ENCODE measurements around the gene IKBKG. TPM values are rescaled to one million over a fixed set of nuclear protein-coding genes. Genes with fewer than 3 reads are reported as not detected.
"Not testable (repeated sequence)": the region's sequence is repeated elsewhere in the genome, so short reads cannot be mapped to it uniquely, and the experiment has no call there.

IKBKG gene
- total and polyA plus RNA-seq, 2 of the 8 experiments (the other 6 are each of a cell fraction or from before 2014, with no cell fraction given): 17.5 to 18.1 TPM

- H4K20me1 ChIP-seq (replicated peaks in 1 of 2; ENCODE audit: control insufficient read depth in 1 of 2, insufficient read depth in 2 of 2, low read length in 2 of 2); H2AK5ac ChIP-seq (ENCODE audit: low read depth, low read length); H3K23me2 ChIP-seq (ENCODE audit: low read depth, low read length); H3K27me3 ChIP-seq (replicated peaks in 1 of 4; ENCODE audit: control insufficient read depth in 3 of 4, extremely low read depth in 1 of 4, insufficient read depth in 3 of 4, low read length in 3 of 4); H3K4me1 ChIP-seq (replicated peaks in 1 of 4; ENCODE audit: control insufficient read depth in 3 of 4, insufficient read depth in 4 of 4, low read length in 3 of 4); H2BK5ac ChIP-seq (ENCODE audit: low read depth, low read length); H3K27ac ChIP-seq (ENCODE audit: low read depth, low read length); H3K4me3 ChIP-seq (ENCODE audit: extremely low read depth in 1 of 4, insufficient read depth in 2 of 4, low read depth in 3 of 4, low read length in 4 of 4); FAIRE-seq; H3K79me2 ChIP-seq (ENCODE audit: control insufficient read depth in 1 of 2, insufficient read depth in 2 of 2, low read length in 2 of 2); H4K8ac ChIP-seq (ENCODE audit: extremely low read depth, insufficient read depth, low read length); H3K9me3 ChIP-seq (ENCODE audit: insufficient read depth in 2 of 2, low read depth in 1 of 2, low read length in 1 of 2); H2BK20ac ChIP-seq (ENCODE audit: low read length); H3K9ac ChIP-seq (replicated peaks in 1 of 4; ENCODE audit: extremely low read depth in 1 of 4, low read depth in 3 of 4, low read length in 3 of 4); H3K56ac ChIP-seq (replicated peaks; ENCODE audit: insufficient read length, low read depth, low read length); H2AFZ ChIP-seq (ENCODE audit: low read length); H3K18ac ChIP-seq (ENCODE audit: extremely low read depth, low read length); H2BK120ac ChIP-seq (replicated peaks; ENCODE audit: low read depth, low read length); H3K14ac ChIP-seq (ENCODE audit: insufficient read length); H3K4me2 ChIP-seq (ENCODE audit: insufficient read depth in 1 of 2, low read depth in 2 of 2, low read length in 2 of 2); H3K79me1 ChIP-seq (ENCODE audit: low read depth, low read length); H2BK12ac ChIP-seq (ENCODE audit: low read depth, low read length); H4K5ac ChIP-seq (ENCODE audit: insufficient read length, low read depth, low read length); H3K36me3 ChIP-seq (ENCODE audit: control insufficient read depth in 2 of 4, insufficient read depth in 4 of 4, low read length in 3 of 4); DNase-seq (ENCODE audit: low read depth in 1 of 2, low spot score in 2 of 2); H3K23ac ChIP-seq (ENCODE audit: insufficient read length); H2BK15ac ChIP-seq (ENCODE audit: low read length); CTCF ChIA-PET (ENCODE audit: partially characterized antibody); POLR2A ChIA-PET (ENCODE audit: partially characterized antibody); H3K4ac ChIP-seq (replicated peaks; ENCODE audit: insufficient read length, low read depth, low read length); H4K91ac ChIP-seq (replicated peaks; ENCODE audit: insufficient read length, low read length): not testable (repeated sequence)
- no CpG with 5 or more reads among the region's 39 CpGs for WGBS, 2 experiments (ENCODE audit: extremely low coverage in 1 of 2, insufficient coverage in 1 of 2, insufficient read length in 1 of 2, insufficient replicate concordance in 2 of 2, low coverage in 1 of 2, low lambda C conversion rate in 2 of 2, missing lambda C conversion rate in 1 of 2)
Observed at GRCh38 chrX:154584585-154585183, 37.3 kb downstream of the IKBKG start, which contains the start of gene CTAG1A. Gene CTAG1A (plus strand): TSS chrX:154585133. CDS start chrX:154585207, 74 bp downstream.

GRCh38 chrX:154590415-154590814, 43.0 kb downstream of the IKBKG start:
- H3K79me1 ChIP-seq (ENCODE audit: low read depth, low read length); DNase-seq (ENCODE audit: low read depth in 1 of 2, low spot score in 2 of 2); H2AFZ ChIP-seq (ENCODE audit: low read length); CTCF ChIA-PET (ENCODE audit: partially characterized antibody); H3K9me3 ChIP-seq (ENCODE audit: insufficient read depth in 2 of 2, low read depth in 1 of 2, low read length in 1 of 2); H3K14ac ChIP-seq (ENCODE audit: insufficient read length); H2BK12ac ChIP-seq (ENCODE audit: low read depth, low read length); POLR2A ChIA-PET (ENCODE audit: partially characterized antibody); H2BK120ac ChIP-seq (replicated peaks; ENCODE audit: low read depth, low read length); H3K4me2 ChIP-seq (ENCODE audit: insufficient read depth in 1 of 2, low read depth in 2 of 2, low read length in 2 of 2); H2BK5ac ChIP-seq (ENCODE audit: low read depth, low read length); H3K23me2 ChIP-seq (ENCODE audit: low read depth, low read length); H3K23ac ChIP-seq (ENCODE audit: insufficient read length); H3K27me3 ChIP-seq (replicated peaks in 1 of 4; ENCODE audit: control insufficient read depth in 3 of 4, extremely low read depth in 1 of 4, insufficient read depth in 3 of 4, low read length in 3 of 4); H2BK15ac ChIP-seq (ENCODE audit: low read length); H3K79me2 ChIP-seq (ENCODE audit: control insufficient read depth in 1 of 2, insufficient read depth in 2 of 2, low read length in 2 of 2); H3K4me1 ChIP-seq (replicated peaks in 1 of 4; ENCODE audit: control insufficient read depth in 3 of 4, insufficient read depth in 4 of 4, low read length in 3 of 4); H4K20me1 ChIP-seq (replicated peaks in 1 of 2; ENCODE audit: control insufficient read depth in 1 of 2, insufficient read depth in 2 of 2, low read length in 2 of 2); H2BK20ac ChIP-seq (ENCODE audit: low read length); H4K8ac ChIP-seq (ENCODE audit: extremely low read depth, insufficient read depth, low read length); H4K5ac ChIP-seq (ENCODE audit: insufficient read length, low read depth, low read length); H3K9ac ChIP-seq (replicated peaks in 1 of 4; ENCODE audit: extremely low read depth in 1 of 4, low read depth in 3 of 4, low read length in 3 of 4); H4K91ac ChIP-seq (replicated peaks; ENCODE audit: insufficient read length, low read length); H3K36me3 ChIP-seq (ENCODE audit: control insufficient read depth in 2 of 4, insufficient read depth in 4 of 4, low read length in 3 of 4); H3K27ac ChIP-seq (ENCODE audit: low read depth, low read length); H3K4ac ChIP-seq (replicated peaks; ENCODE audit: insufficient read length, low read depth, low read length); H2AK5ac ChIP-seq (ENCODE audit: low read depth, low read length); H3K56ac ChIP-seq (replicated peaks; ENCODE audit: insufficient read length, low read depth, low read length); H3K18ac ChIP-seq (ENCODE audit: extremely low read depth, low read length); H3K4me3 ChIP-seq (ENCODE audit: extremely low read depth in 1 of 4, insufficient read depth in 2 of 4, low read depth in 3 of 4, low read length in 4 of 4): not testable (repeated sequence)
- no CpG with 5 or more reads among the region's 13 CpGs for WGBS, 2 experiments (ENCODE audit: extremely low coverage in 1 of 2, insufficient coverage in 1 of 2, insufficient read length in 1 of 2, insufficient replicate concordance in 2 of 2, low coverage in 1 of 2, low lambda C conversion rate in 2 of 2, missing lambda C conversion rate in 1 of 2)
- peak; percentile 100 for FAIRE-seq

Data from H1 (cell line).